ENCODE results near the gene MCU. TPM values are rescaled to one million over a fixed set of nuclear protein-coding genes. Genes with fewer than 3 reads are reported as not detected.

MCU gene
- total RNA-seq, 1 experiment from 2014 or later: 26.8 TPM

GRCh38 chr10:72830625-72831024 is 138.7 kb downstream of the MCU start:
- Histone ChIP-seq H3K4me2 (ENCODE audit: low read length) (no peak overlapping the region), H3K9ac (ENCODE audit: low read length) (no peak overlapping the region), H3K4me3 (replicated peaks in 1 of 2; ENCODE audit: low read depth in 1 of 2, low read length in 2 of 2) (no peak overlapping the region), H3K27ac (ENCODE audit: low read depth, low read length) (no peak overlapping the region), H3K27me3 (ENCODE audit: insufficient read depth, low read length) (no peaks in the 10 kb centered on the region), H3K9me2 (ENCODE audit: insufficient read depth) (no peaks in the 10 kb centered on the region), H4K20me1 (ENCODE audit: insufficient read depth) (no peaks in the 10 kb centered on the region), H3K79me2 (ENCODE audit: insufficient read depth, low read length) (no peaks in the 10 kb centered on the region), H2AFZ (ENCODE audit: low read depth, low read length, poor library complexity, severe bottlenecking) (no peak overlapping the region), H3K9me3 (ENCODE audit: control insufficient read depth in 1 of 2, insufficient read depth in 1 of 2, low read depth in 1 of 2, low read length in 2 of 2) (no peaks in the 10 kb centered on the region), H3K36me3 (ENCODE audit: control insufficient read depth in 1 of 2, insufficient read depth in 2 of 2, low read length in 2 of 2) (no peaks in the 10 kb centered on the region), H3K4me1 (ENCODE audit: control insufficient read depth in 1 of 2, insufficient read depth in 2 of 2, low read length in 2 of 2) (0 out of 4 replicates have a peak, but pooled peaks cover 0 to 4% of the 10 kb centered on the region in 2 experiments)
- ChIA-PET POLR2A (no interaction called here), RAD21 (ENCODE audit: low non-redundant PET in 1 of 2, low total read pairs in 2 of 2, uncharacterized antibody in 2 of 2, unreplicated experiment in 2 of 2) (no interaction called here), CTCF (no interaction called here)
- intact Hi-C loops (cut with micrococcal nuclease): no loop called here
- DNase-seq (ENCODE audit: low read depth, low spot score) (no peak), ATAC-seq (no peak)
- BruUV-seq (replicated peaks): no TSS peak
- TF ChIP-seq SRF (IDR thresholded peaks at IDR 0.05; ENCODE audit: low read depth): no peak
- no peak for TF ChIP-seq ZNF274 (IDR thresholded peaks at IDR 0.05; ENCODE audit: low read depth, low read length)
- TF ChIP-seq CBX3 (IDR thresholded peaks at IDR 0.05; ENCODE audit: low read depth): no peak
- TF ChIP-seq POLR2A (IDR thresholded peaks at IDR 0.05; ENCODE audit: borderline replicate concordance, extremely low read depth, insufficient read depth, insufficient read length): no peak
- no peak for TF ChIP-seq EGR1 (IDR thresholded peaks at IDR 0.05; ENCODE audit: low read depth)
- TF ChIP-seq RAD21 (IDR thresholded peaks at IDR 0.05; ENCODE audit: low read depth): no peak
- TF ChIP-seq FOSL1 (IDR thresholded peaks at IDR 0.05; ENCODE audit: low read depth): no peak
- TF ChIP-seq EZH2 (IDR thresholded peaks at IDR 0.05): no peak
- TF ChIP-seq SIN3A (IDR thresholded peaks at IDR 0.05; ENCODE audit: low read depth): no peak
- TF ChIP-seq TCF7L2 (IDR thresholded peaks at IDR 0.05; ENCODE audit: borderline replicate concordance, extremely low read depth, insufficient read depth, insufficient read length): no peak
- TF ChIP-seq YY1 (IDR thresholded peaks at IDR 0.05; ENCODE audit: extremely low read depth, insufficient replicate concordance, low read depth, low read length): no peak
- TF ChIP-seq, protein P1, sequence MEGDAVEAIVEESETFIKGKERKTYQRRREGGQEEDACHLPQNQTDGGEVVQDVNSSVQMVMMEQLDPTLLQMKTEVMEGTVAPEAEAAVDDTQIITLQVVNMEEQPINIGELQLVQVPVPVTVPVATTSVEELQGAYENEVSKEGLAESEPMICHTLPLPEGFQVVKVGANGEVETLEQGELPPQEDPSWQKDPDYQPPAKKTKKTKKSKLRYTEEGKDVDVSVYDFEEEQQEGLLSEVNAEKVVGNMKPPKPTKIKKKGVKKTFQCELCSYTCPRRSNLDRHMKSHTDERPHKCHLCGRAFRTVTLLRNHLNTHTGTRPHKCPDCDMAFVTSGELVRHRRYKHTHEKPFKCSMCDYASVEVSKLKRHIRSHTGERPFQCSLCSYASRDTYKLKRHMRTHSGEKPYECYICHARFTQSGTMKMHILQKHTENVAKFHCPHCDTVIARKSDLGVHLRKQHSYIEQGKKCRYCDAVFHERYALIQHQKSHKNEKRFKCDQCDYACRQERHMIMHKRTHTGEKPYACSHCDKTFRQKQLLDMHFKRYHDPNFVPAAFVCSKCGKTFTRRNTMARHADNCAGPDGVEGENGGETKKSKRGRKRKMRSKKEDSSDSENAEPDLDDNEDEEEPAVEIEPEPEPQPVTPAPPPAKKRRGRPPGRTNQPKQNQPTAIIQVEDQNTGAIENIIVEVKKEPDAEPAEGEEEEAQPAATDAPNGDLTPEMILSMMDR (IDR thresholded peaks at IDR 0.05 in 2 of 3, conservative IDR thresholded peaks at IDR 0.05 in 1 of 3; ENCODE audit: borderline replicate concordance in 1 of 3, insufficient read depth in 1 of 3, low read depth in 2 of 3, low read length in 2 of 3): no peak
- TF ChIP-seq ZFX (IDR thresholded peaks at IDR 0.05): no peak
- no peak for TF ChIP-seq REST (IDR thresholded peaks at IDR 0.05; ENCODE audit: low read depth)
- TF ChIP-seq MAX (IDR thresholded peaks at IDR 0.05): no peak
- TF ChIP-seq, protein P2, sequence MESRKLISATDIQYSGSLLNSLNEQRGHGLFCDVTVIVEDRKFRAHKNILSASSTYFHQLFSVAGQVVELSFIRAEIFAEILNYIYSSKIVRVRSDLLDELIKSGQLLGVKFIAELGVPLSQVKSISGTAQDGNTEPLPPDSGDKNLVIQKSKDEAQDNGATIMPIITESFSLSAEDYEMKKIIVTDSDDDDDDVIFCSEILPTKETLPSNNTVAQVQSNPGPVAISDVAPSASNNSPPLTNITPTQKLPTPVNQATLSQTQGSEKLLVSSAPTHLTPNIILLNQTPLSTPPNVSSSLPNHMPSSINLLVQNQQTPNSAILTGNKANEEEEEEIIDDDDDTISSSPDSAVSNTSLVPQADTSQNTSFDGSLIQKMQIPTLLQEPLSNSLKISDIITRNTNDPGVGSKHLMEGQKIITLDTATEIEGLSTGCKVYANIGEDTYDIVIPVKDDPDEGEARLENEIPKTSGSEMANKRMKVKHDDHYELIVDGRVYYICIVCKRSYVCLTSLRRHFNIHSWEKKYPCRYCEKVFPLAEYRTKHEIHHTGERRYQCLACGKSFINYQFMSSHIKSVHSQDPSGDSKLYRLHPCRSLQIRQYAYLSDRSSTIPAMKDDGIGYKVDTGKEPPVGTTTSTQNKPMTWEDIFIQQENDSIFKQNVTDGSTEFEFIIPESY (IDR thresholded peaks at IDR 0.05; ENCODE audit: extremely low read depth, insufficient replicate concordance, low read length): no peak
- no peak for TF ChIP-seq CEBPB (IDR thresholded peaks at IDR 0.05; ENCODE audit: low read depth)
- TF ChIP-seq EZH2phosphoT487 (IDR thresholded peaks at IDR 0.05; ENCODE audit: borderline replicate concordance): no peak

All from HCT116 (cell line).